ENCODE results near the gene MFGE8. TPM values are rescaled to one million over a fixed set of nuclear protein-coding genes. Genes with fewer than 3 reads are reported as not detected.
A peak's percentile ranks its signal among the peaks of the same experiment; 100 is the strongest.

The MFGE8 gene
- total RNA-seq, 1 donor from 2014 or later: 53.5 TPM

DNA sequence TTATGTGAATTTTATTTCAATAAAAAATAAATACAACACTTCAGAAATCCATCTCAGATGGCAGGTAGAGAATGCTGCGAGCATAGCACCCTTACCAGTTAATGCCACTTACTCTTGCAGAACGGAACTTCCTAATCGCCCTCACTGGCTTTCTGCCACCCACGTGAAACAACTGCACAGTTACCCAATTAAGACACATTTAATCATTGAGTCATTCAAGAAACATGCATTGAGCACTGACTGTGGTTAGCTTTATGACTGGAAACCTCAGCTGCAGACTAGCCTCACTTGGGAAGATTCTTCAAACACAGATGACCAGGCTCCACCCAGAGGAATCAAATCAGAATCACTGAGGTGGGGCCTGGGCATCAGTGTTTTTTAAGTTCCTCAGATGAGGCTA is 5.6 kb upstream of the MFGE8 start:
- peak; percentile 67 for DNase-seq

DNA sequence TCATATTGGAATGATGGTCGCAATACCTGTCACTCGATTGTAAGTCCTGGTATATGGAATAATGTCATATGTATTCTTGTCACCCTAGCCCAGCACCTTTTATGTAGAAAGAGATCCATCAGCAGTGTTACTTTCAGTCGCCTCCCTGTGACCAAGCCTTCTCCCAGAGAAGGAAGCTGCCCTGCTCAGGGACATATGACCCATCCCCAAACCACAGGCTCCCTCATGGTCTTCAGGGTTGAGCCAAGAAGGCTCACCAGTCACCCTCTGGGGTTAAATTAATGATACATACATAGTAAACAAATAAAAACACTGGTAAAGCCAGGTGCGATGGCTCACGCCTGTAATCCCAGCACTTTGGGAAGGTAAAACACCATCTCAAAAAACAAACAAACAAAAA is 4.6 kb upstream of the MFGE8 start:
- no peak for DNase-seq

DNA sequence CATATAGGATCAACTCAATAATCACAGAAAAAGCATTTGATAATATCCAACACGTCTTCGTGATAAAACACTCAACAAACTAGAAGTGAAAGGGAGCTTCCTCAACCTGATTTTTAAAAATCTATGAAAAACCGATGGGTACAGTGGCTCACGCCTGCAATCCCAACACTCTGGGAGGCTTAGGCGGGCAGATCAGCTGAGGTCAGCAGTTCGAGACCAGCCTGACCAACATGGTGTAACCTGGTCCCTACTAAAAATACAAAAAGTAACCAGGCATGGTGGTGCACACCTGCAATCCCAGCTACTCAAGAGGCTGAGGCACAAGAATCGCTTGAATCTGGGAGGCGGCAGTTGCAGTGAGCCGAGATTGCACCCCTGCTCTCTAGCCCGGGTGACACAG is 2.2 kb upstream of the MFGE8 start:
- no peak for DNase-seq

DNA sequence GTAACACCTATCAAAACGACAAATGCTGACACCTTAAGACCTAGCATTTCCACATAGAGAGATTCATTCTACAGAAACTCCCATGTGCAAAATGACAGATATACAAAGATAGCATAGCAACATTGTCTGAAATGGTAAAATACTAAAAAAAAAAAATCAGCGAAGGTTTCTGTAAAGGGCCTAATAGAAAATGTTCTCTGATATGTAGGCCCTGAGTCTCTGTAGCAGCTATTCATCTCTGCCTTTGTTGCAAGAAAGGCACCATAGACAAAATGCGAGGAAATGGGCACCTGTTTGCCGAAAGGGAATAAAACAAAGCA is 631 bp upstream of the MFGE8 start:
- DNase-seq: no peak

DNA sequence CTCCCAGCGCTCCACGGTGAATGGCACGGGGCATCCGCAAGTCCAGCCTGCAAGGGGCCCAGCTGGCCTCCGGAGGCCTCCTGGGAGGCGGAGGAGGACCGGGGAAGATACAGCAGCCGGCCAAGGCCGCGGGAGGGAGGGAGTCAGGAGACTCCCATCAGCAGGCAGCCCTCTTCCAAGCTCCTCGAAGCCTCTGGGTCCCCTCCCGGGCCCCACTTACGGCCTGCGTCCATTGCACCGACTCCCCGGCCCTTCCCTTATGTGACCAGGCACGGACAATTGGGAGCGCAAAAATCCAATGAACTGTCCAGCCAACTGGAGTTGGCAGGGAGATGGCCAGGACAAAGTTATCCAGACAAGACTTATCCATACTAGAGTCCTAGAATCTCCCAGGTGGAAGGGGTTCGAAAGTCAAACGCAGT is 668 bp downstream of the MFGE8 start:
- DNase-seq: peak; percentile 46

DNA sequence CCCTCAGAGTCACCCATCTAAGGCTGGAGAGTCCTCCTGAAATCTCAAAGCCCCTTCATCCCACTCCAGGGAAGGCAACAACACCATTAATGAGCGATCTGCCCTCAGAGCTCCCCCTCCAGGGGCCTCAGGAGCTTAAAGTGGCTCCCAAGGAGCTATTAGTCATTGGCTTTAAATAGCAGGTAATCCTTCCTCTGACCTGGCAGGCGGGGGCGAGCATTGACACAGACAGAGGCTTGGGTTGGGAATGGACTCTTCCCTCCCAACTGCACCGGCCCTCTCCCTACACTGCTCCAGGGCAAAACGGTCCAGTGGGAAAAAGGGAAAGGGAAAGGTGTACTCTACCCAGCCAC is 1.4 kb downstream of the MFGE8 start:
- DNase-seq: peak; percentile 67

DNA sequence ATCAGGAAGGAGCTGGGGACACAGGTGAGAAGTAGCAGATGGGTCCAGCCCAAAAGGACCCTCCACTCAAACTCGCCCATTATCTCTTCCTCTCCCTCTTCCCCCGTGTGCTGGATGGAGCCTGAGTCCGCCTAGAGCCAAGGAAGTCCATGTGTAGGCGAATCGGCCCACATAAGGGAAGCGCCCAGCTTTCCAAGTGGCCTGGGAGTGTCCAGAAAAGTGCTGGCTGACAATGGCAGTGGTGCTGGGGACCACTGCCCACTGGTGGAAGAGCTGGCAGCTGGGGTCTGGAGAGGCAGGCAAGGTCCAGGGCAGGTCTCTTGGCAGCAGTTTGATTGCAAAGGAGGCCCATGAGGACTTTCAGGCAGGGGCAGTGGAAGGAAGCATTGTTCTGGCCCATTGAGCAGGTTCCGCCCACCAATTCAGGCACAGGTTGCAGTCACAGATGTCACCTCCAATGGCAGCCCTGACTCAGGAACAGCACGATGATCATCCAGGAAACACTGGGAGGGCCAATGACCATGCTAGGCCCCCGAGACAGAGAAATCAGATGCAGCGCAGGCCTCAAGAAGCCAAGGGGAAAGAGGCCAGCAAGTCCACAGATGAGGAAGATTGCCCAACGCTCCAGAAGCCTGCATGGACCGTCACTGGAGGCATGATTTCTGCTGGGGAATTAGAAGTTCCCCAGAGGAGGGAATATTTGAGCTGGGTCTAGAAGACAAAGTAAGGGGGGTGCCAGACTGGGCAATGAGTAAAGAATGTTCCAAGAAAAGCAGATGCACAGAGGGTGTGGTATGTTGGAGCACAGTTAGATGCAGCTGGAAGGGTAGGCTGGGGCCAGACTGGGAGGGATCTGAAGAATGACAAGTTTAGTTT is 3.0 kb downstream of the MFGE8 start:
- DNase-seq: peak; percentile 37

DNA sequence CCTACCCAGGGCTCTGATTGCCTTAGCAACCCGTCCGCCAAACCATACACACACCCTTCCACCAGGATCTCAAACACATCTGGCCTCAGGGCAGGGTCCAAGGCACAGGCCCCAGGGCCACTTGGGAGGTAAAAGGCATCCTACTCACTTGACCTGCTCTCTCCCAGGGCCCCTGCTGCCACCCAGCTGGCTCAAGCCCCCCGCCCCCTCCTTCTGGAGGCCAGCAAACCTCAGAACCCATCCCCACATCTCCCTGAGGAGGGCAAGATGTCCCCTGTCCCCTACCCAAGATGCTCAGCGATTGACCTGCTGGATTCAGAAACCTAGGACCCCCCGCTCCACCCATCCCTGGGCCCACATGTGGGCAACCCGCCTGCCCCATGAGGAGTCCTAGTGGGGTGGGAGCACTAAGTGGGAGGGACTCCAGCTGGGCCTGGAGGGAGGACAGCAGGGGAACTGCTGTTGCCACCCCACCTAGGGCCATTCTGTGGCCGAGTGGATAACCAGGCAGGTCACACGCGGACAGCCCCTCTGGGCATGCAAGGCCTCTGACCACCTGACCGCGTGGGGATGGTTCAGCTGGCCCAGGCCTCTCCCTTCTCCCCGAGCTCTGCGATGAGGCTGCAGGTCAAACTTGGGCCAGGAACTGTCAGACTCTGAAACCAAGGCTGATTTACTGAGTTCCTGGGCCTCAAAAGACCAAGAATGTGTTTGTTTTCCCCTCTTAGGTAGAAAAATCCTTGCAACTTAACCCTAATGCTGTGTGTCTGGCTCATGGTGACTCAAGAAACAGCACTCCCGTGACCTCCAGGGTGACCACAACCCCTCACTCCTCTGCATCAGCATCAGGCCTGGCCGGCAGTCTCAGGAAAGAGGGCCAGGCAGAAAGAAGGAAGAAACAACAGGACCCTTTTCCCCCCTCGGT is 4.2 kb downstream of the MFGE8 start:
- no peak for DNase-seq

DNA sequence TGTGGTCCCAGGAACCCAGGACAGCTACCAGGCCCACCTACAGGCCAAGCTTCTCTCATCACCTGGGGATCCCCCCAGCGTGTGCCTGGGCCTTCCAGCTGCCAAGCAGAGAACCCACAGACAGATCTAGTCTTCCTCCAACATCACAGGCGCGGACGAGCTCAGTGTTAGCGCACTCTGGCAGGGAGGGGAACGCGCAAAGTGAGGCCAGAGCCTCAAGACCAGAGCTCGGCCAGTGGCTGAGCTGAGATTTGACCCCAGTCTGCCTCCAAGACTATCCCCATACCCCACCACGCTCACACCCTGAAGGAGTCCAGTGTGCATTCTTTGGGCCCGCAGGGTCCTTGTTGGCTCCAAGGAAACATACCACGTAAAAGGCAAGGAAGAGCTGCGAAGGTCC is 5.1 kb downstream of the MFGE8 start:
- DNase-seq: no peak

DNA sequence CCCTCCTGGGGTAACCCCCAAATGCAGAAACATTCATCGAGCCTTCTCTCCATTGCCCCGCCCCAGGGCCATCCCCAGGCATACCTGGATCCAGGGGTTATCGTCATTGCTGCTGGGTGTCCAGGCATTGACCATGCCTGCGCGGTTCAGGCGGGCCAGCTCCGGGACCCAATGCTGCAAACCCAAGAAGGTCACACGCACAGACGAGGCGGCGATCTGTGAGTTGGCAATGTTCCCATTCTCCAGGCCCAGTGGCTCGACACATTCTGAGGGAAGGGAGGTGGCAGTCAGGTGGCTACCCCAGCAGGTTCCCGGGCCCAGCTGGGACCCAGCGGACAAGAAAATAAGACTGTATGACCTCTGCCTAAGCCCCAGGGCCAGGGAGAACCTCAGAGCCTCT is 6.1 kb downstream of the MFGE8 start:
- DNase-seq: no peak

DNA sequence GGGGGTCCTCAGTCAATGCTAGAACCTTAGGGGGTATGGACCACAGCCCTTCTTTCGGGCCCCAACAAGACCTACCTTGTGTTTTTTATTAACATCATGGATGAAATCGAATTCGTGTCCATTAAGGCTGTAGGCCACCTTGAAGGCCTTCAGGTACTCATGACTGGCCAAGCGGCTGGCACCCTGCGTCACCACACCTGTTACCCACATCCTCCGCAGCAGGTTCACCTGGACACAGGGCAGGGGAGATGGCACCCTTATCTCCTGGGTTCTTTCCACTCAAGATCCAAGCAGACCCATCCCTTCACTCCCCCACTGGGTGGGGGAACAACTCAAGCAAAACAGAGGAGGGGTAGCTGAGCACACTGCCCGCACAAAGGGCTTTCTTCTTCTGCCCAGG is 6.6 kb downstream of the MFGE8 start:
- no peak for DNase-seq

DNA sequence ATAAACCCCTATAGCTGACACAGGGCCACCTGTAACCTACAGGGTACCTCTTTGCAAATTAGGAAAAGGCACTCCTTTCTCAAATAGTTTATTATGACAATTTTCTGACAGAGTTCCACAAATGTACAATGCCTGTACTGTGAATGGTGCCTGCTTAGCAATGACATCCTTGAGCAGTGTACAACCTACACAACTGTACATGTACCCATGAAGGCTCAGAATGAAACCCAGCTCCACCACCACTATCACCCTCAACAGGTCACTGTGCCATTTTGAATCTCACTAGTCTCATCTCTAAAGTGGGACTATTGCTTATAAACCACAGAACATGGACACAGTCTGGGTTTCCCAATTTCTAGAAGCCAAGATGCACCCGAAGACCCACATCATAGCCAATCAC is 7.0 kb downstream of the MFGE8 start:
- DNase-seq: no peak

DNA sequence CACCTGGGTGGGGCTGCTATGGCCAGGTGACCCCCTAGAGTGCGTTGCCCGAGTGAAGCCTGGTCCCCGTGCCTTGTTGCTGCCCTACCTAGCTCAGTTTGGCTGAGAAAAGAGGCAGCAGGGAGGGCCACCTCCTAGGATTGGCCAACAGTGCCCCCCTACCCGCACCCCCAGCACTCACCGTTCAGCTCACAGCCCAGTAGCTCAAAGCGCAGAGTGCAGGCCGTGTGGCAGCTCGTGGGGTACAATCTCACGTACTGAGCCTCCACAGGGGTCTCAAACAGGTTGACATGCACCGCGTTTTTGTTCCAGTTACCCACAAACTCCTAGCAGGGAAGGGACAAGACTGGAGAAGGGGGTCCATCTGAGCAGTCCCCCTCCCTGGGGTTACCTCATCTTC is 7.6 kb downstream of the MFGE8 start:
- DNase-seq: no peak

DNA sequence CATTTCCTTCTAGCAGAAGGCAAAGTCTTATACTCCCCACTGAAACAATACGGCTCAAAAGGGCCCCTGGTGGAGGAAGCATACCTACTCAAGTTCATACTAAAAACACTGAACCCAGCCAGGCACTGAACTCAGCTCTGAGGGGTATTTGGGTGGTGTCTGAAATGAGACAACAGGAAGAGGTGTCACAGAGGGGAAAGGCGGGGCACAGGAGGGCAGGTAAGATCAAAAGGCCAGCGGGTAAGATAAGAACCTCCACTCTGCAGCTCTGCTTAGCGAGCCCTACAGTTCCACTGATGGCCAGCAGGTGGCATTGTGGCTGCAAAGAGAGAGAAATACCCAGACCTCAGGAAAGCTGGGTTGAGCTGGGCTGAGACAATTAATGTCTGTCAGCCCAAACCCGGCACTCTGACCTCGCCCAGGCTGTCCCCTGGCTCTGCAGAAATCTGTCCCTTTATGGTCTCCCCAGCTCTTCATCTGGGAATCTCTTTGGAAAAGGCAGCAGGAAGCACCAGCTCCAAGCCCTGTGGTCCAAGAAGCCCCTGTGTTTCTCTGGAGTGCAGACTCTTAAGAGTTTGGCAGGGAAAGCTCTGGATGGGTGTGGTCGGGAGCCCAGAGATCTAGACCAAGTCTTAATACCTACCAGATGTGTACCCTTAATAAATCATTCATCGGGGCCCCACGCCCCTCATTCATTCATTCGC is 8.4 kb downstream of the MFGE8 start:
- DNase-seq: peak; percentile 90

DNA sequence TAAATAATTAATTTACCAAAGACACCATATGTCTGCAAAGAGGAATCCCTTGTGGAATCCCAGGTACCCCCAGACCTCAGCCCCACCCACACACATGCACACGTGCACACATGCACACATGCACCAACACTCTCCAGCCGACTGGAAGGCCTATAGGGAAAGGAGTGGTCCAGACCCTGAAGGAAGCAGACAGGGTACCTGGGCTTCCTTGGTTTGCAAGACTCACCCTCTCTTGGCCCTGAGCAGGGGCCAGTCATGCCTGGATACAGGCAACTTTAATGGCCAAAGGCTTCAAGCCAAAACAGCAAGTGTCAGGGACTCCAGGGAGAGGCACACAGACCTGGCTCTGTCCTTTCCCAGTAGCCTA is 8.9 kb downstream of the MFGE8 start:
- DNase-seq: no peak

DNA sequence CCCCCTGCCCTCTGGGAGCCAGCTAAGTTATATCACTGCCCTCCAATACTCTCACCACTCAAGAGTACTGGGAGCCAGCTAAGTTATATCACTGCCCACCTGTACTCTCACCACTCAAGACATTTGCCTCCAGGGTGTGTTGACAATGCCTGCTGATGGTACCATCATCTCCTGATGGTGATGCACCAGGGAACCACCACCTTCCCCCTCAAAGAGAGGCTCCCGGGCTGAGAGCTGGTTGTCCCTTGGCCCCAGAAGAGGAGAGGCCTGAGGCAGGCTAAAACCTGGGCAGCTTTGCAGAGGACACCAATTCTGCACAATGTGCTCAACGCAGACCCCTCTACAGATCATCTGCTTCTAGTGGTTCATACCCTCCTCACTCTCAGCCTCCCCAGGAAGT is 10.3 kb downstream of the MFGE8 start:
- no peak for DNase-seq

DNA sequence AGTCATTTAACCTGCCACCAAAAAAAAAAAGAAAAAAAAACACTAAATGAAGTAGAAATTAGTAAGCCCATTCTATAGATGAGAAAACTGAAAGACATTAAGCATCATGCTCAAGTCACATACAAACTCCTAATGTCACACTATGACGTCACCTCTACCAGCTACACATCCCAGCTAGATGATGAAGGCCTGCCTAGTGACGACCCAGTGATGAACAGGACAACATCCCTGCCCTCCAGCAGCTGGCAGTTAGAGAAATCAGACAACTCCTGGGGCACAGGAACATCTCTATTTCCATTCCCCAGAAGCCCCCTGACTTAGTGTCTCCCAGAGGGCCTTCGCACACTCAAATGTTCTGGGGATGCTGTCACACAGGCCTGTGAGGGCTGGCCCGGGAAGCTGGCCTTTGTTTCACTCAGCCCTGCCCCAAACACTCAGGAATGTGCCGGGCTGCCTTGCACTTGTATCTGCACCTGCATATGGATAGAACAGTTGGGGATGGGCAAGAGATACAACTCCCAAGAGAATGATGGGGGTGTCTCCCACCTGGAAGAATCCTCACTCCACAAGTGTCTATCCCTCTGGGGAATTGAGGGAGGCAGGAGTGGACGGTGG is 10.9 kb downstream of the MFGE8 start:
- DNase-seq: no peak

DNA sequence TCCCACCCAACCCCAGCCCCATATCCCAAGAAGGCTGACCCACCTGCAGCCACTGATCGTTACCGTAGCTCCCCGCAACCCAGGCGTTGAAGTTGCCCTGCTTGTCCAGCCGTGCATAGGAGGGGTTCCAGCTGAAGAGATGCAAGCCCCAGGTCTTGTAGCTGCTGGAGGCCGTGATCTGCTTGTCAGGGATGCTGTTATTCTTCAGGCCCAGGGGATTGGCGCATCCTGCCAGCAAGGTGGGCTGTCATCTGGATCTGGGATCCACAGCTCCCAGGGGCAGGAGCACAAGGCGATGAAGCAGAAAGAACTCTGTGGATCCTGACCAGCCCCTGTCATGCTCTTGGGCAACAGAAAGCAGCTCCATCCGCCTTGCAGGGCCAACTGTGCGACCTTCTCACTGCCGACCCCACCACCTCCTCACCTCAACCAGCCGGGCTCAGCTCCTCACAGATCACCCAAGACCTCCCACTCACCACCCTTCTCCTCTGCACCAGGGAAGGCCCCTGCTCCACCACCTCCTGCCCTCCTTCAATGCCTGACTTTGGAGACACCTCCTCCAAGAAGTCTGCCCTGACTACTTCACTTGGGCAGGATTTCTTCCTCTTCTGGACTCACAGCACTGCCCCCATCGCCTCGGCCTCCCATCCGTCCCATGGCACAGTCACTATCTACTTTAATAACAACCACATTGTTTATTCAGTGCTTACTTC is 11.5 kb downstream of the MFGE8 start:
- no peak for DNase-seq

DNA sequence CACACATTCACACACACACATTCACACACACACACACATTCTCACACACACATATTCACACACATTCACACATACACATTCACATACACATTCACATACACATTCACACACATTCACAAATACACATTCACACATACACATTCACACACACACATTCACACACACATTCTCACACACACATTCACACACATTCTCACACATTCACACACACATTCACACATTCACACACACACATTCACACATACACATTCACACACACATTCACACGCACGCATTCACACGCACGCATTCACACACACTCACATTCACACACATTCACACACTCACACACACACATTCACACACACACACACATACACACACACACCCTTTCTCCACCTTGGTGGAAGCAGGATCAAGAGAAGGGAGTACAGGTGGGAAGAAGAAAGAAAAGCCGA is 12.2 kb downstream of the MFGE8 start:
- DNase-seq: no peak

DNA sequence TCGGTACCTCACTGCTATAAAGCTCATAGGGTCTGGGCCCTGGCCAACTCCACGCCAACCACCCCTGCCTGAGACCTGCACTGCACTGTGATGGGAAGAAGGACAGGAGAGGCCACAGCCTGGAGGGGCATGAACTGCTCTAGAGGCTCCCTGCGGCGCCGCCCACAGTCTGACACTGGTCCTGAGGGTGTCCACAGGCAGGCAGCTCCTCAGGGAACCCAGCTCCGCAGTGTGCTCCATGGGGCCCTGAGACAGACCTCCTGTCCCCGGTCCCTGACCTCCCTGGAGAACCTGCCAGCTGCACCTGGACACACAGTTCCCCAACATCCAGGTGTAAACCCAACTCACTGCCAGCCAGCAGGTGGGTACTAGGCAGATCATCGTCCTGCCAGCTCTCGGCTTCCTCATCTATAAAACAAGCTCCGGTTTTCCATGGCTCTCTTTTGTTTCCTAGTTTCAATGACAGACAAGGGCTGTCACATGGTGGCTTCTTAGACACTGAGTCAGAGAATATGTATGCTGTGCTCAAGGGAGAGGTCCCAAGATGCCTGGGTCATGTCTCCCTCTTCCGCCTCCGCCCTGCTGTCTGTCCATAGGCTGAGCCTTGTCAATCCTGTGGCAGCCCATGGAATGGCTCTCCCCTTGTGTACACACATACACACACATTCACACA is 12.7 kb downstream of the MFGE8 start:
- no peak for DNase-seq

DNA sequence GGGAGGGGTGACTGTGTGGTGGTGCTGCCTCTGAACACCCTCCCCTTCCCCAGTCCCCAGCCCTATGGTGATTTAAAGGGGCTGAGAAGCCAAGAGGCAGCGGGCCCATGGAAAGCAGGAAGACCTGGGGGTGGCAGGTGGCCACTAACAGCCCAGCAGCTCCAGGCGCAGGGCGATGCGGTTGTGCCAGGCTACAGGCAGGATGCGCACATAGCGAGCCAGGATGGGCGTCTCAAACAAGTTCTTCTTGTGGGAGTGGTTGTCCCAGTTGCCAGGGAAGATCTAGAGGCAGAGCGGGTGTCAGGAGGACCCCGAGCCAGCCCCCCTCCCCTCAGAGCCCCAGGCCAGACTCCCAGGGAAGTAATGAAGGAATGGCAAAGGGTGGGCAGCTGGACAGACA is 13.9 kb downstream of the MFGE8 start:
- no peak for DNase-seq

Data from tongue (tissue), 2 donors.